Liver (tissue), 9 donors: ENCODE measurements around the gene RTF2. TPM values are rescaled to one million over a fixed set of nuclear protein-coding genes. Genes with fewer than 3 reads are reported as not detected.

Experiments used
- DNase-seq: peaks from one replicate; pipeline ENCODE4 v3.0.0-alpha.2; 2017; ENCODE audit warnings: low spot score
- H3K27ac ChIP-seq, 2 donors: one replicate each; pipeline ENCODE4 v1.7.0; 2013; ENCODE audit warnings: inconsistent platforms in 2 of 2, low read length in 2 of 2, control low read depth in 1 of 2, low read depth in 1 of 2, mild to moderate bottlenecking in 1 of 2
- H3K27me3 ChIP-seq, 4 donors: one replicate each; pipeline versions ENCODE4 v1.6.1 to v1.7.0; 2013; ENCODE audit warnings: low read length in 3 of 4, inconsistent platforms in 1 of 4, mild to moderate bottlenecking in 1 of 4, moderate library complexity in 1 of 4; ENCODE audit not compliant: control insufficient read depth in 4 of 4, insufficient read depth in 4 of 4
- H3K36me3 ChIP-seq, 4 donors: one replicate each; pipeline versions ENCODE4 v1.6.1 to v1.7.0; 2013; ENCODE audit warnings: low read length in 3 of 4, mild to moderate bottlenecking in 3 of 4, low read depth in 1 of 4, moderate library complexity in 1 of 4; ENCODE audit not compliant: control insufficient read depth in 4 of 4, insufficient read depth in 3 of 4
- H3K4me1 ChIP-seq, 4 donors: one replicate each; pipeline versions ENCODE4 v1.6.1 to v1.7.0; 2013; ENCODE audit warnings: low read length in 3 of 4, mild to moderate bottlenecking in 3 of 4, moderate library complexity in 1 of 4; ENCODE audit not compliant: control insufficient read depth in 4 of 4, insufficient read depth in 4 of 4
- H3K4me3 ChIP-seq, 3 donors: one replicate each; pipeline versions ENCODE4 v1.6.1 to v1.7.0; 2013; ENCODE audit warnings: low read length in 3 of 3, control low read depth in 1 of 3, low read depth in 1 of 3, mild to moderate bottlenecking in 1 of 3
- H3K9ac ChIP-seq, 2 donors: one replicate each; pipeline ENCODE4 v1.7.0; 2013; ENCODE audit warnings: low read length in 2 of 2, mild to moderate bottlenecking in 2 of 2, moderate library complexity in 2 of 2, control low read depth in 1 of 2, low read depth in 1 of 2
- H3K9me3 ChIP-seq, 4 donors: one replicate each; pipeline versions ENCODE4 v1.6.1 to v1.7.0; 2013; ENCODE audit warnings: low read length in 3 of 4; ENCODE audit not compliant: control insufficient read depth in 4 of 4
- ATF3 ChIP-seq: IDR thresholded peaks from 2 replicates; pipeline ENCODE4 v1.6.1; 2016; ENCODE audit warnings: antibody characterized with exemption
- EGR1 ChIP-seq, 2 donors: IDR thresholded peaks; 2 replicates each; pipeline ENCODE4 v1.6.1; 2016 to 2018; ENCODE audit warnings: antibody characterized with exemption in 2 of 2, low read depth in 2 of 2
- FOXA1 ChIP-seq: IDR thresholded peaks from 2 replicates; pipeline ENCODE4 v1.6.1; 2016; ENCODE audit warnings: antibody characterized with exemption
- FOXA2 ChIP-seq: IDR thresholded peaks from 2 replicates; pipeline ENCODE4 v1.6.1; 2016; ENCODE audit warnings: antibody characterized with exemption
- GABPA ChIP-seq, 2 donors: IDR thresholded peaks in 1 of 2; conservative IDR thresholded peaks in 1 of 2; 2 replicates each; pipeline ENCODE4 v1.6.1; 2016; ENCODE audit warnings: antibody characterized with exemption in 2 of 2, mild to moderate bottlenecking in 1 of 2, moderate library complexity in 1 of 2
- HNF4A ChIP-seq, 2 donors: conservative IDR thresholded peaks; 2 replicates each; pipeline ENCODE4 v1.6.1; 2016; ENCODE audit warnings: antibody characterized with exemption in 2 of 2, mild to moderate bottlenecking in 2 of 2
- HNF4G ChIP-seq: IDR thresholded peaks from 2 replicates; pipeline ENCODE4 v1.6.1; 2016; ENCODE audit warnings: antibody characterized with exemption
- JUND ChIP-seq, 2 donors: IDR thresholded peaks; 2 replicates each; pipeline ENCODE4 v1.6.1; 2016; ENCODE audit warnings: antibody characterized with exemption in 2 of 2
- MAX ChIP-seq: IDR thresholded peaks from 2 replicates; pipeline ENCODE4 v1.6.1; 2016; ENCODE audit warnings: antibody characterized with exemption
- NR2F2 ChIP-seq: IDR thresholded peaks from 2 replicates; pipeline ENCODE4 v1.6.1; 2016; ENCODE audit warnings: antibody characterized with exemption
- RAD21 ChIP-seq, 2 donors: IDR thresholded peaks; 2 replicates each; pipeline ENCODE4 v1.6.1; 2016; ENCODE audit warnings: antibody characterized with exemption in 2 of 2, mild to moderate bottlenecking in 2 of 2
- RXRA ChIP-seq, 2 donors: IDR thresholded peaks; 2 replicates each; pipeline ENCODE4 v1.6.1; 2017 to 2018; ENCODE audit warnings: antibody characterized with exemption in 2 of 2, mild to moderate bottlenecking in 1 of 2
- SP1 ChIP-seq: IDR thresholded peaks from 2 replicates; pipeline ENCODE4 v1.6.1; 2018; ENCODE audit warnings: antibody characterized with exemption, mild to moderate bottlenecking
- TAF1 ChIP-seq: conservative IDR thresholded peaks from 2 replicates; pipeline ENCODE4 v1.6.1; 2016; ENCODE audit warnings: antibody characterized with exemption, mild to moderate bottlenecking
- WGBS: extraction: QIAGEN DNeasy Blood & Tissue Kit; methylation state at CpG from one replicate; pipeline ENCODE4 v1.1.7; 2013; 5-methylcytosine and 5-hydroxymethylcytosine counted together
- polyA plus RNA-seq, 2 donors: library from polyadenylated mRNA; stranded (reverse) in 1 of 2; unstranded in 1 of 2; fragments of 200-250 nt in 1 of 2; fragments of >200 nt in 1 of 2; fragmentation: Nextera tagmentation in 1 of 2; extraction: Ambion mirVana in 1 of 2; gene quantifications; one replicate each; pipeline versions ENCODE4 v1.2.1 to v1.2.3, GENCODE V29; 2013 to 2015
- total RNA-seq, 2 donors: library from RNA; depleted of rRNA; stranded (reverse); fragments of >200 nt; gene quantifications; one replicate each; pipeline ENCODE4 v1.2.3, GENCODE V29; 2014
- TF ChIP-seq, protein P1 (sequence below): IDR thresholded peaks from 2 replicates; pipeline ENCODE4 v1.6.1; 2016; ENCODE audit warnings: antibody characterized with exemption, mild to moderate bottlenecking
- TF ChIP-seq, protein P2 (sequence below): fragments of 150-350 bp; IDR thresholded peaks from 2 replicates; pipeline ENCODE4 v1.5.1; 2017; ENCODE audit warnings: improper control_type of control experiment, low read depth, low read length; ENCODE audit not compliant: missing input control
- donor health status: healthy.
- donor health status: healthy.
- donor health status: healthy.
- donor health status: healthy.
- donor health status: healthy.

RTF2 gene
- total and polyA plus RNA-seq, 4 donors, result 29.0 to 46.6 (median 35.1) TPM

- 67% methylated on average over 3 of the region's 3 CpGs for WGBS
- no peak for DNase-seq
- no peaks in the 10 kb centered on the region for H3K36me3 ChIP-seq
Observed at GRCh38 chr20:56537997-56538396, 69.6 kb downstream of the RTF2 start.

GRCh38 chr20:56540415-56540814 is 72.0 kb downstream of the RTF2 start:
- WGBS, result 88% methylated on average over 6 of the region's 6 CpGs
- no peaks in the 10 kb centered on the region for H3K4me1 ChIP-seq
- no peak for TF ChIP-seq JUND (IDR thresholded peaks at IDR 0.05)
- no peaks in the 10 kb centered on the region for H3K9me3 ChIP-seq
- H3K27ac ChIP-seq, result no peak overlapping the region
- H3K4me3 ChIP-seq, result no peak overlapping the region
- H3K36me3 ChIP-seq, result no peaks in the 10 kb centered on the region
- DNase-seq, result no peak
- H3K9ac ChIP-seq, result no peak overlapping the region
- no peaks in the 10 kb centered on the region for H3K27me3 ChIP-seq

More at GRCh38 chr20:56537997-56538396, 69.6 kb downstream of the RTF2 start:
- Histone ChIP-seq H3K27ac (no peak overlapping the region), H3K9ac (no peak overlapping the region), H3K9me3 (no peaks in the 10 kb centered on the region), H3K4me3 (no peak overlapping the region), H3K27me3 (no peaks in the 10 kb centered on the region), H3K4me1 (no peaks in the 10 kb centered on the region)
- TF ChIP-seq JUND (IDR thresholded peaks at IDR 0.05) (no peak), HNF4G (no peak), TAF1 (no peak), RAD21 (IDR thresholded peaks at IDR 0.05) (no peak), ATF3 (no peak), EGR1 (IDR thresholded peaks at IDR 0.05; ENCODE audit: low read depth in 2 of 2) (no peak), GABPA (IDR thresholded peaks at IDR 0.05 in 1 of 2, conservative IDR thresholded peaks at IDR 0.05 in 1 of 2) (no peak)
- TF ChIP-seq, protein P1, sequence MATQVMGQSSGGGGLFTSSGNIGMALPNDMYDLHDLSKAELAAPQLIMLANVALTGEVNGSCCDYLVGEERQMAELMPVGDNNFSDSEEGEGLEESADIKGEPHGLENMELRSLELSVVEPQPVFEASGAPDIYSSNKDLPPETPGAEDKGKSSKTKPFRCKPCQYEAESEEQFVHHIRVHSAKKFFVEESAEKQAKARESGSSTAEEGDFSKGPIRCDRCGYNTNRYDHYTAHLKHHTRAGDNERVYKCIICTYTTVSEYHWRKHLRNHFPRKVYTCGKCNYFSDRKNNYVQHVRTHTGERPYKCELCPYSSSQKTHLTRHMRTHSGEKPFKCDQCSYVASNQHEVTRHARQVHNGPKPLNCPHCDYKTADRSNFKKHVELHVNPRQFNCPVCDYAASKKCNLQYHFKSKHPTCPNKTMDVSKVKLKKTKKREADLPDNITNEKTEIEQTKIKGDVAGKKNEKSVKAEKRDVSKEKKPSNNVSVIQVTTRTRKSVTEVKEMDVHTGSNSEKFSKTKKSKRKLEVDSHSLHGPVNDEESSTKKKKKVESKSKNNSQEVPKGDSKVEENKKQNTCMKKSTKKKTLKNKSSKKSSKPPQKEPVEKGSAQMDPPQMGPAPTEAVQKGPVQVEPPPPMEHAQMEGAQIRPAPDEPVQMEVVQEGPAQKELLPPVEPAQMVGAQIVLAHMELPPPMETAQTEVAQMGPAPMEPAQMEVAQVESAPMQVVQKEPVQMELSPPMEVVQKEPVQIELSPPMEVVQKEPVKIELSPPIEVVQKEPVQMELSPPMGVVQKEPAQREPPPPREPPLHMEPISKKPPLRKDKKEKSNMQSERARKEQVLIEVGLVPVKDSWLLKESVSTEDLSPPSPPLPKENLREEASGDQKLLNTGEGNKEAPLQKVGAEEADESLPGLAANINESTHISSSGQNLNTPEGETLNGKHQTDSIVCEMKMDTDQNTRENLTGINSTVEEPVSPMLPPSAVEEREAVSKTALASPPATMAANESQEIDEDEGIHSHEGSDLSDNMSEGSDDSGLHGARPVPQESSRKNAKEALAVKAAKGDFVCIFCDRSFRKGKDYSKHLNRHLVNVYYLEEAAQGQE, result no peak

DNA sequence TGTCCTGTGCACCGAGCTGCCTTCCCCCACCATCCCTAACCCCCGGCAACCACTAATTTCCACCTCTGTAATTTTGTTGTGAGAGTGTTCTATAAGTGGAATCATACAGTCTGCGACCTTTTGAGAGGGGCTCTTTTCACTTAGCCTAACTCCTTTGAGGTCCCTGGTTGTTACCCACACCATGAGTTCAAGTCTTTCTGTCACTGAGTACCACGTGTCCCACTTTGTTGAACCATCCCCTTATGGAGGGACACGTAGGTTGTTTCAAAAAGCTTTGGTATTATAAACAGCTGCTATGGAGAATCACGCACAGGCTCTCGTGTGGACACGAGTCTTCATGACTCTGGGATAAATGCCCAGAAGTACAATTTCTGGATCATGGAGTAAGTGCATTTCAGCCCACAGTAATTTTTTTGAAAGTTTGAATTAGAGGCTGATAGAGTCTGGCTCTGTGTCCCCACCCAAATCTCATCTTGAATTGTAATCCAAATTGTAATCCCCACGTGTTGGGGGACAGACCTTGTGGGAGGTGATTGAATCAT is 74.1 kb downstream of the RTF2 start:
- H3K27me3 ChIP-seq, result no peaks in the 10 kb centered on the region
- no peaks in the 10 kb centered on the region for H3K9me3 ChIP-seq
- no peak overlapping the region for H3K9ac ChIP-seq
- H3K4me3 ChIP-seq, result no peak overlapping the region
- 81% methylated on average over 9 of the region's 9 CpGs for WGBS
- H3K27ac ChIP-seq, result no peak overlapping the region
- no peak for DNase-seq
- H3K36me3 ChIP-seq, result no peaks in the 10 kb centered on the region
- no peaks in the 10 kb centered on the region for H3K4me1 ChIP-seq
- TF ChIP-seq JUND (IDR thresholded peaks at IDR 0.05) (no peak), SP1 (no peak), RAD21 (IDR thresholded peaks at IDR 0.05) (no peak), RXRA (IDR thresholded peaks at IDR 0.05) (no peak), EGR1 (IDR thresholded peaks at IDR 0.05; ENCODE audit: low read depth in 2 of 2) (no peak), ATF3 (no peak), FOXA2 (no peak), MAX (no peak), NR2F2 (no peak), TAF1 (no peak), GABPA (IDR thresholded peaks at IDR 0.05 in 1 of 2, conservative IDR thresholded peaks at IDR 0.05 in 1 of 2) (no peak), FOXA1 (no peak), HNF4G (no peak), HNF4A (conservative IDR thresholded peaks at IDR 0.05) (no peak)
- TF ChIP-seq, protein P2, sequence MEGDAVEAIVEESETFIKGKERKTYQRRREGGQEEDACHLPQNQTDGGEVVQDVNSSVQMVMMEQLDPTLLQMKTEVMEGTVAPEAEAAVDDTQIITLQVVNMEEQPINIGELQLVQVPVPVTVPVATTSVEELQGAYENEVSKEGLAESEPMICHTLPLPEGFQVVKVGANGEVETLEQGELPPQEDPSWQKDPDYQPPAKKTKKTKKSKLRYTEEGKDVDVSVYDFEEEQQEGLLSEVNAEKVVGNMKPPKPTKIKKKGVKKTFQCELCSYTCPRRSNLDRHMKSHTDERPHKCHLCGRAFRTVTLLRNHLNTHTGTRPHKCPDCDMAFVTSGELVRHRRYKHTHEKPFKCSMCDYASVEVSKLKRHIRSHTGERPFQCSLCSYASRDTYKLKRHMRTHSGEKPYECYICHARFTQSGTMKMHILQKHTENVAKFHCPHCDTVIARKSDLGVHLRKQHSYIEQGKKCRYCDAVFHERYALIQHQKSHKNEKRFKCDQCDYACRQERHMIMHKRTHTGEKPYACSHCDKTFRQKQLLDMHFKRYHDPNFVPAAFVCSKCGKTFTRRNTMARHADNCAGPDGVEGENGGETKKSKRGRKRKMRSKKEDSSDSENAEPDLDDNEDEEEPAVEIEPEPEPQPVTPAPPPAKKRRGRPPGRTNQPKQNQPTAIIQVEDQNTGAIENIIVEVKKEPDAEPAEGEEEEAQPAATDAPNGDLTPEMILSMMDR, result no peak
- TF ChIP-seq, protein P1, result no peak
